Stimulated activated effector memory CD8-positive, alpha-beta T cell treated with anti-CD3 and anti-CD28 coated beads, Interleukin-12 subunit alpha, Interleukin-12 subunit beta, amount 100 ng/mL, for 72 hours (primary cell): Measurements from ENCODE around the gene ITPK1.

Experiments
- ATAC-seq: fragments of 150-1000 bp; cut with Tn5 transposase; 2 replicates; pipeline ENCODE4 v1.10.0; 2021
- DNase-seq, 2 donors: peaks; one replicate each; pipeline ENCODE4 v3.0.0; 2021 to 2022; ENCODE audit warnings: low spot score in 2 of 2
- H3K27ac Mint-ChIP-seq: one replicate; pipeline ENCODE4 v1.8.0; 2022; ENCODE audit warnings: mild to moderate bottlenecking, mixed read lengths
- H3K36me3 Mint-ChIP-seq: one replicate; pipeline ENCODE4 v1.8.0; 2022; ENCODE audit warnings: mild to moderate bottlenecking, mixed read lengths
- H3K4me1 Mint-ChIP-seq: one replicate; pipeline ENCODE4 v1.8.0; 2022; ENCODE audit warnings: mixed read lengths
- H3K4me3 Mint-ChIP-seq: one replicate; pipeline ENCODE4 v1.8.0; 2022; ENCODE audit warnings: mild to moderate bottlenecking, mixed read lengths
- H3K9me3 Mint-ChIP-seq: one replicate; pipeline ENCODE4 v1.8.0; 2022; ENCODE audit warnings: mixed read lengths

The ITPK1 gene

GRCh38 chr14:92950193-92950540, 165.6 kb downstream of the ITPK1 start:
- H3K27ac Mint-ChIP-seq: no peak overlapping the region
- peaks cover 10% of the 10 kb centered on the region for H3K4me1 Mint-ChIP-seq
- DNase-seq (no peak), ATAC-seq (no peak)
- no peak overlapping the region for H3K4me3 Mint-ChIP-seq
- H3K9me3 Mint-ChIP-seq: no peaks in the 10 kb centered on the region
- peaks cover 68% of the 10 kb centered on the region for H3K36me3 Mint-ChIP-seq

- DNase-seq (no peak), ATAC-seq (no peak)
- Mint-ChIP-seq H3K4me1 (peaks cover 10% of the 10 kb centered on the region), H3K4me3 (no peak overlapping the region), H3K9me3 (no peaks in the 10 kb centered on the region), H3K27ac (no peak overlapping the region), H3K36me3 (peaks cover 68% of the 10 kb centered on the region)
These were observed 166.1 kb downstream of the ITPK1 start for GRCh38 chr14:92949496-92950192.

GRCh38 chr14:92948647-92949046, 167.1 kb downstream of the ITPK1 start:
- peaks cover 10% of the 10 kb centered on the region for H3K4me1 Mint-ChIP-seq
- no peak overlapping the region for H3K4me3 Mint-ChIP-seq
- ATAC-seq (no peak), DNase-seq (no peak)
- H3K27ac Mint-ChIP-seq: no peak overlapping the region
- H3K36me3 Mint-ChIP-seq: peaks cover 74% of the 10 kb centered on the region
- no peaks in the 10 kb centered on the region for H3K9me3 Mint-ChIP-seq

GRCh38 chr14:92946847-92947545, 168.7 kb downstream of the ITPK1 start:
- peaks cover 5% of the 10 kb centered on the region for H3K4me1 Mint-ChIP-seq
- DNase-seq (no peak), ATAC-seq (no peak)
- H3K27ac Mint-ChIP-seq: peak overlapping the region; percentile 23
- H3K4me3 Mint-ChIP-seq: no peak overlapping the region
- no peaks in the 10 kb centered on the region for H3K9me3 Mint-ChIP-seq
- H3K36me3 Mint-ChIP-seq: peaks cover 69% of the 10 kb centered on the region

GRCh38 chr14:92945959-92946846, 169.5 kb downstream of the ITPK1 start:
- Mint-ChIP-seq H3K9me3 (no peaks in the 10 kb centered on the region), H3K27ac (no peak overlapping the region), H3K4me3 (no peak overlapping the region), H3K4me1 (no peaks in the 10 kb centered on the region), H3K36me3 (peaks cover 61% of the 10 kb centered on the region)
- no peak for DNase-seq
- no peak for ATAC-seq

GRCh38 chr14:92945544-92945943, 170.2 kb downstream of the ITPK1 start:
- DNase-seq: no peak
- no peak overlapping the region for H3K27ac Mint-ChIP-seq
- H3K9me3 Mint-ChIP-seq: no peaks in the 10 kb centered on the region
- H3K4me1 Mint-ChIP-seq: no peaks in the 10 kb centered on the region
- peaks cover 61% of the 10 kb centered on the region for H3K36me3 Mint-ChIP-seq
- ATAC-seq: no peak
- no peak overlapping the region for H3K4me3 Mint-ChIP-seq

GRCh38 chr14:92944976-92945375, 170.7 kb downstream of the ITPK1 start:
- ATAC-seq: no peak

GRCh38 chr14:92943855-92944570, 171.7 kb downstream of the ITPK1 start:
- Mint-ChIP-seq H3K4me1 (no peaks in the 10 kb centered on the region), H3K36me3 (peaks cover 54% of the 10 kb centered on the region), H3K9me3 (no peaks in the 10 kb centered on the region), H3K27ac (peak overlapping the region; percentile 56), H3K4me3 (no peak overlapping the region)
- DNase-seq (no peak), ATAC-seq (no peak)

More at GRCh38 chr14:92944976-92945375, 170.7 kb downstream of the ITPK1 start:
- H3K9me3 Mint-ChIP-seq: no peaks in the 10 kb centered on the region
- H3K4me3 Mint-ChIP-seq: no peak overlapping the region
- no peaks in the 10 kb centered on the region for H3K4me1 Mint-ChIP-seq
- peaks cover 61% of the 10 kb centered on the region for H3K36me3 Mint-ChIP-seq
- H3K27ac Mint-ChIP-seq: peak overlapping the region; percentile 56
- no peak for DNase-seq

- Mint-ChIP-seq H3K36me3 (peaks cover 45% of the 10 kb centered on the region), H3K4me3 (no peak overlapping the region), H3K27ac (no peak overlapping the region), H3K9me3 (no peaks in the 10 kb centered on the region), H3K4me1 (no peaks in the 10 kb centered on the region)
- no peak for DNase-seq
- no peak for ATAC-seq
These were observed 172.6 kb downstream of the ITPK1 start for GRCh38 chr14:92942976-92943710.

GRCh38 chr14:92942576-92942975, 173.1 kb downstream of the ITPK1 start:
- Mint-ChIP-seq H3K27ac (no peak overlapping the region), H3K36me3 (peaks cover 40% of the 10 kb centered on the region), H3K4me3 (no peak overlapping the region), H3K9me3 (no peaks in the 10 kb centered on the region), H3K4me1 (peaks cover 3% of the 10 kb centered on the region)
- ATAC-seq: no peak
- DNase-seq: no peak

- DNase-seq (no peak), ATAC-seq (no peak)
- Mint-ChIP-seq H3K9me3 (no peaks in the 10 kb centered on the region), H3K36me3 (peaks cover 40% of the 10 kb centered on the region), H3K27ac (no peak overlapping the region), H3K4me3 (no peak overlapping the region), H3K4me1 (peaks cover 7% of the 10 kb centered on the region)
These were observed 173.6 kb downstream of the ITPK1 start for GRCh38 chr14:92942136-92942535.

- ATAC-seq (no peak), DNase-seq (no peak)
- H3K9me3 Mint-ChIP-seq: no peaks in the 10 kb centered on the region
- peaks cover 41% of the 10 kb centered on the region for H3K36me3 Mint-ChIP-seq
- H3K4me1 Mint-ChIP-seq: peaks cover 8% of the 10 kb centered on the region
- H3K27ac Mint-ChIP-seq: no peak overlapping the region
- no peak overlapping the region for H3K4me3 Mint-ChIP-seq
These were observed 174.2 kb downstream of the ITPK1 start for GRCh38 chr14:92941531-92941930.

GRCh38 chr14:92940543-92940942, 175.2 kb downstream of the ITPK1 start:
- H3K4me3 Mint-ChIP-seq: no peak overlapping the region
- DNase-seq: no peak
- H3K36me3 Mint-ChIP-seq: peaks cover 47% of the 10 kb centered on the region
- H3K27ac Mint-ChIP-seq: no peak overlapping the region
- no peaks in the 10 kb centered on the region for H3K9me3 Mint-ChIP-seq
- H3K4me1 Mint-ChIP-seq: peaks cover 8% of the 10 kb centered on the region
- ATAC-seq: no peak

GRCh38 chr14:92939699-92940098, 176.0 kb downstream of the ITPK1 start:
- no peak for DNase-seq
- Mint-ChIP-seq H3K36me3 (peaks cover 40% of the 10 kb centered on the region), H3K4me3 (no peak overlapping the region), H3K4me1 (peaks cover 8% of the 10 kb centered on the region), H3K9me3 (no peaks in the 10 kb centered on the region), H3K27ac (no peak overlapping the region)
- ATAC-seq: no peak
